ENCODE results near the gene ARMC7. TPM values are rescaled to one million over a fixed set of nuclear protein-coding genes. Genes with fewer than 3 reads are reported as not detected.

ARMC7 gene
- total RNA-seq, 1 experiment from 2014 or later = 43.2 TPM

DNA sequence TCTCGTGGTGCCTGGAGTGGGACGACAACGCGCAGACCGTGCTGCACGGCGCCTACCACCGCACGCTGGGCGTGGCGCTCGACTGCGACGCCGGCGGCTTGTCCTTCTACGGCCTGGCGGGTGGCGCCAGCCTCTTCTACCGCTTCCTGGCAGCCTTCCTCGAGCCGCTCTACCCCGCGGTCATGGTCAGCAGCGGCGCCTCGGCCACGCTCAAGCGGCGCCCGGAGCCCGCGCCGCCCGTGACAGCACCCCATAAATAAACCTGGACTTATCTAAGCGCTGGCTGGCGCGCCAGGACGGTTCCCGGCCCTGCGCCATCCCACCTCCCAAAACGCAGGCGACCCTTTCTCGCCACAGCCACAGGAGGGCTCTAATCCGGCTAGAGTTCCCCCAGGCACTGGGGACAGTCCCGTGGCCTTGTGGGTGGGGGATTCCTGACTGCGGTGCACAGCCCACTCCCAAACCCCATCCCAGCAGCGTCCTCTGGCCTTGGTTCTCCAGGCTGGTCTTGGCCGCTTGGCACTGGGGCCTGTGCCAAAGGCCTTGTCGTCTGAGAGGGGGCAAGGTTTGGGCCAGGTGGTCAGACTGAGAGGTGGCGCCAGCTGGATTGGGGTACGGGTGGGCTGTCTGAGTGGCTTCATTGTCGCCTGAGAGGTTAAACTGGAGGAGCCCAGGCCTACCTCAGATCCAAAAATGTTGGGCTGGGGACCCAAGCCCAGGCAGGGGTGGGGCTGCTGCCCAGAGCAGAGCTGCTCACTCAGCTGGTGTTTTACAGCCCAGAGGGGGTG is 32.1 kb upstream of the ARMC7 start:
- BruUV-seq (replicated peaks) = no TSS peak
- Histone ChIP-seq H3K9me2 (ENCODE audit: insufficient read depth) (no peaks in the 10 kb centered on the region), H4K20me1 (ENCODE audit: insufficient read depth) (no peaks in the 10 kb centered on the region), H3K4me1 (ENCODE audit: control insufficient read depth in 1 of 2, insufficient read depth in 2 of 2, low read length in 2 of 2) (peaks cover 76 to 79% of the 10 kb centered on the region in 2 experiments), H3K4me3 (replicated peaks in 1 of 2; ENCODE audit: low read depth in 1 of 2, low read length in 2 of 2) (peak overlapping the region; percentile 31 to 46), H3K27ac (ENCODE audit: low read depth, low read length) (peak overlapping the region; percentile 100), H3K79me2 (ENCODE audit: insufficient read depth, low read length) (no peaks in the 10 kb centered on the region), H3K4me2 (ENCODE audit: low read length) (peak overlapping the region; percentile 79), H2AFZ (ENCODE audit: low read depth, low read length, poor library complexity, severe bottlenecking) (no peak overlapping the region), H3K9ac (ENCODE audit: low read length) (peak overlapping the region; percentile 76), H3K9me3 (ENCODE audit: control insufficient read depth in 1 of 2, insufficient read depth in 1 of 2, low read depth in 1 of 2, low read length in 2 of 2) (no peaks in the 10 kb centered on the region), H3K27me3 (ENCODE audit: insufficient read depth, low read length) (no peaks in the 10 kb centered on the region), H3K36me3 (ENCODE audit: control insufficient read depth in 1 of 2, insufficient read depth in 2 of 2, low read length in 2 of 2) (no peaks in the 10 kb centered on the region)
- DNase-seq (ENCODE audit: low read depth, low spot score) (no peak), ATAC-seq (peak; percentile 45)
- ChIA-PET POLR2A (interaction anchor here (1.1 to 2.6 kb wide), 9 partner anchors 8 to 77 kb away, joined by 3 to 21 read pairs (median 8); partner anchors contain the start of genes MRPL58 and SLC16A5), CTCF (interaction anchor here (1.2 to 2.6 kb wide), 8 partner anchors 10 to 122 kb away, joined by 3 to 11 read pairs (median 6); partner anchors contain the start of genes ARMC7 and SLC16A5), RAD21 (ENCODE audit: low non-redundant PET in 1 of 2, low total read pairs in 2 of 2, uncharacterized antibody in 2 of 2, unreplicated experiment in 2 of 2) (interaction anchor here in 1 of 2 experiments (0.9 to 1.7 kb wide), 2 partner anchors 10 to 36 kb away, joined by 3 to 5 read pairs; partner anchors contain the start of gene SLC16A5)
- intact Hi-C loops (cut with micrococcal nuclease) = loop anchor here (1.0 kb wide), 1 partner anchor 19 kb away; no protein-coding TSS in a partner anchor
- TF ChIP-seq, protein P1, sequence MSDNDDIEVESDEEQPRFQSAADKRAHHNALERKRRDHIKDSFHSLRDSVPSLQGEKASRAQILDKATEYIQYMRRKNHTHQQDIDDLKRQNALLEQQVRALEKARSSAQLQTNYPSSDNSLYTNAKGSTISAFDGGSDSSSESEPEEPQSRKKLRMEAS (IDR thresholded peaks at IDR 0.05) = peak; percentile 91
- TF ChIP-seq RAD21 (IDR thresholded peaks at IDR 0.05; ENCODE audit: low read depth) (no peak; the same call in 1 of the 2 replicates), YY1 (IDR thresholded peaks at IDR 0.05; ENCODE audit: extremely low read depth, insufficient replicate concordance, low read depth, low read length) (peak; percentile 6), POLR2AphosphoS5 (IDR thresholded peaks at IDR 0.05; ENCODE audit: low read depth, low read length) (peak; percentile 65), TCF7L2 (IDR thresholded peaks at IDR 0.05; ENCODE audit: borderline replicate concordance, extremely low read depth, insufficient read depth, insufficient read length) (peak; percentile 62), ZFX (IDR thresholded peaks at IDR 0.05) (peak; percentile 81), SRF (IDR thresholded peaks at IDR 0.05; ENCODE audit: low read depth) (no peak), CBX3 (IDR thresholded peaks at IDR 0.05; ENCODE audit: low read depth) (0 out of 2 replicates have a peak, but pooled peaks have one; percentile 40)
- TF ChIP-seq, protein P2, sequence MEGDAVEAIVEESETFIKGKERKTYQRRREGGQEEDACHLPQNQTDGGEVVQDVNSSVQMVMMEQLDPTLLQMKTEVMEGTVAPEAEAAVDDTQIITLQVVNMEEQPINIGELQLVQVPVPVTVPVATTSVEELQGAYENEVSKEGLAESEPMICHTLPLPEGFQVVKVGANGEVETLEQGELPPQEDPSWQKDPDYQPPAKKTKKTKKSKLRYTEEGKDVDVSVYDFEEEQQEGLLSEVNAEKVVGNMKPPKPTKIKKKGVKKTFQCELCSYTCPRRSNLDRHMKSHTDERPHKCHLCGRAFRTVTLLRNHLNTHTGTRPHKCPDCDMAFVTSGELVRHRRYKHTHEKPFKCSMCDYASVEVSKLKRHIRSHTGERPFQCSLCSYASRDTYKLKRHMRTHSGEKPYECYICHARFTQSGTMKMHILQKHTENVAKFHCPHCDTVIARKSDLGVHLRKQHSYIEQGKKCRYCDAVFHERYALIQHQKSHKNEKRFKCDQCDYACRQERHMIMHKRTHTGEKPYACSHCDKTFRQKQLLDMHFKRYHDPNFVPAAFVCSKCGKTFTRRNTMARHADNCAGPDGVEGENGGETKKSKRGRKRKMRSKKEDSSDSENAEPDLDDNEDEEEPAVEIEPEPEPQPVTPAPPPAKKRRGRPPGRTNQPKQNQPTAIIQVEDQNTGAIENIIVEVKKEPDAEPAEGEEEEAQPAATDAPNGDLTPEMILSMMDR (IDR thresholded peaks at IDR 0.05 in 2 of 3, conservative IDR thresholded peaks at IDR 0.05 in 1 of 3; ENCODE audit: borderline replicate concordance in 1 of 3, insufficient read depth in 1 of 3, low read depth in 2 of 3, low read length in 2 of 3) = peak in 2 of 3 experiments; percentile 29 to 31; a peak in 2 of 6 replicates

All from HCT116 (cell line).